GM12865 (cell line): Measurements from ENCODE around the gene VAMP4.

Source experiments
- DNase-seq: peaks from one replicate; pipeline ENCODE4 v3.0.0; 2010; ENCODE audit warnings: low read depth
- H3K4me3 ChIP-seq: 2 replicates; pipeline ENCODE4 v1.5.1; 2011; ENCODE audit warnings: mild to moderate bottlenecking, low read depth, low read length, control low read depth
- CTCF ChIP-seq: IDR thresholded peaks from 2 replicates; pipeline ENCODE4 v1.5.1; 2011; ENCODE audit warnings: low read length, control low read depth, low read depth, inconsistent platforms; ENCODE audit not compliant: insufficient read depth; ENCODE audit errors: missing control alignments

The VAMP4 gene

GRCh38 chr1:171680339-171680738, 61.5 kb downstream of the VAMP4 start:
- DNase-seq: no peak
- H3K4me3 ChIP-seq: no peak overlapping the region
- TF ChIP-seq CTCF: no peak

GRCh38 chr1:171676823-171677222, 65.0 kb downstream of the VAMP4 start:
- H3K4me3 ChIP-seq: no peak overlapping the region
- no peak for TF ChIP-seq CTCF
- no peak for DNase-seq

- H3K4me3 ChIP-seq: no peak overlapping the region
These were observed 67.1 kb downstream of the VAMP4 start for GRCh38 chr1:171674431-171675405.

GRCh38 chr1:171670739-171671138, 71.1 kb downstream of the VAMP4 start:
- no peak for TF ChIP-seq CTCF
- H3K4me3 ChIP-seq: no peak overlapping the region
- no peak for DNase-seq

More at GRCh38 chr1:171674431-171675405, 67.1 kb downstream of the VAMP4 start:
- DNase-seq: no peak
- no peak for TF ChIP-seq CTCF

- no peak for TF ChIP-seq CTCF
- DNase-seq: no peak
- H3K4me3 ChIP-seq: no peak overlapping the region
These were observed 73.5 kb downstream of the VAMP4 start for GRCh38 chr1:171668372-171668771.

GRCh38 chr1:171666114-171666769, 75.6 kb downstream of the VAMP4 start:
- TF ChIP-seq CTCF: no peak

More at GRCh38 chr1:171666114-171666769, 75.6 kb downstream of the VAMP4 start:
- H3K4me3 ChIP-seq: no peak overlapping the region
- no peak for DNase-seq
